Activated naive CD8-positive, alpha-beta T cell treated with anti-CD3 and anti-CD28 coated beads, Interleukin-2, amount 50 U/mL, for 16 hours (primary cell): ENCODE results near the gene ANG.
A peak's percentile ranks its signal among the peaks of the same experiment; 100 is the strongest.

Source experiments
- DNase-seq: peaks from one replicate; pipeline ENCODE4 v3.0.0-alpha.2; 2020; ENCODE audit warnings: low read depth, low spot score

Gene ANG

GRCh38 chr14:20675669-20676068 lies 12.9 kb upstream of the ANG start:
- DNase-seq: no peak

GRCh38 chr14:20676072-20676471 lies 12.5 kb upstream of the ANG start:
- DNase-seq: no peak

- no peak for DNase-seq
Measured at GRCh38 chr14:20679907-20680306, 8.7 kb upstream of the ANG start.

GRCh38 chr14:20680363-20680762 lies 8.2 kb upstream of the ANG start:
- DNase-seq: no peak

- no peak for DNase-seq
Measured at GRCh38 chr14:20680843-20681347, 7.7 kb upstream of the ANG start.

- peak; percentile 75 for DNase-seq
Measured at GRCh38 chr14:20681348-20682126, 7.0 kb upstream of the ANG start.

GRCh38 chr14:20682127-20682434 lies 6.5 kb upstream of the ANG start:
- no peak for DNase-seq

- DNase-seq: peak; percentile 55
Measured at GRCh38 chr14:20682435-20683124, 6.0 kb upstream of the ANG start.

GRCh38 chr14:20683125-20683890 lies 5.3 kb upstream of the ANG start:
- peak; percentile 54 for DNase-seq

GRCh38 chr14:20683891-20684661 lies 4.5 kb upstream of the ANG start, which contains the start of gene RNASE4:
Gene RNASE4, plus strand, starts transcription at chr14:20684560. Its CDS starts 14,812 bp downstream, at chr14:20699372.
- DNase-seq: peak; percentile 53

GRCh38 chr14:20684662-20685456 lies 3.7 kb upstream of the ANG start:
- no peak for DNase-seq

- no peak for DNase-seq
Measured at GRCh38 chr14:20686386-20687143, 2.0 kb upstream of the ANG start.

- no peak for DNase-seq
Measured at GRCh38 chr14:20687362-20688166, 1.0 kb upstream of the ANG start.

- peak; percentile 7 for DNase-seq
Measured at GRCh38 chr14:20690848-20691640, 2.5 kb downstream of the ANG start.

GRCh38 chr14:20692116-20692751 lies 3.7 kb downstream of the ANG start:
- no peak for DNase-seq

GRCh38 chr14:20696764-20697163 lies 8.2 kb downstream of the ANG start:
- DNase-seq: no peak

- peak; percentile 11 for DNase-seq
Measured at GRCh38 chr14:20697273-20698017, 8.9 kb downstream of the ANG start.
